ENCODE data around the gene ZNF638. TPM values are rescaled to one million over a fixed set of nuclear protein-coding genes. Genes with fewer than 3 reads are reported as not detected.

The ZNF638 gene
- total RNA-seq, 1 experiment from 2014 or later: 80.8 TPM

DNA sequence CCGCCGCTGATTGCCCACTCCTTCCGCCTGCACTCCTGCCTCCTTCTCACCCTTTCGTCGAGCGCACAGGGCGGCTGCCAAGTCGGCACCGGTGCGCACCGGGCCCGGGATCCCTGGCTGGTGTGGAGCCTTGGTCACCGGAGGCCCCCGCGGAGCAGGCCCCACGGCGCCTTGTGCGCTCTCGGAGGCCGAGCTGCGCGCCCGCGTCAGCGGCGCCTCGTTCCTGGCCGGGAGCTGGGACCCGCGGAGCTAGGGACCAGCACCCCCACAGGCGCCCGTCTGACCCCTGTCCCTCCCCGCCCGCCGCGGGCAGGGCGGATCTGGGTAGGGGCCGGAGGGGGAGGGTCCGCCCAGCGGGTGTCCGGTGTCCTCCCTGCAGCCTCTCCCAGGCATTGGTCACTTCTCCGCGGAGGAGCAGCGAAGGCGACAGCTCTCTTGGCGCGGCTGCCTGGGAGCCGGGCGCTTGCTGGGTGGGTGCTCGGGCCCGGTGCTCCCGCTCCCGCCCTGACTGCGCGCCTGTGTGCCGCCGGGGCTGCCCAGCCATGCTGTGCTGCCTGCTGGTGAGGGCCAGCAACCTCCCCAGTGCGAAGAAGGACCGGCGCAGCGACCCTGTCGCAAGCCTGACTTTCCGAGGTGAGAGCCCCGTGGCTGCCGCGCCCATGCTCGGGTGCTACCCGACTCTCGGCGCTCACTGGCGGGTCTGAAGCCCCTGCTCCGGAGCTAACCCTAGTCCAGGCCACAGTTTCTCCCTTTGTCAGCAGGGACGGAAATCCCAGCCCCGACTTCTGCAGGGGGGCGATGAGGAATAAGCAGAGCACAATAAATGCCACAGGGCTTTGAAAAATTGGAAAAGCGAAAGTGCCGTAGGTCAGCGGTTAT is 135.0 kb downstream of the ZNF638 start:
- peaks cover 3% of the 10 kb centered on the region; the same call in 1 of the 2 replicates for H3K4me1 ChIP-seq (ENCODE audit: control insufficient read depth, insufficient read depth, low read length)
- TF ChIP-seq, protein P1, sequence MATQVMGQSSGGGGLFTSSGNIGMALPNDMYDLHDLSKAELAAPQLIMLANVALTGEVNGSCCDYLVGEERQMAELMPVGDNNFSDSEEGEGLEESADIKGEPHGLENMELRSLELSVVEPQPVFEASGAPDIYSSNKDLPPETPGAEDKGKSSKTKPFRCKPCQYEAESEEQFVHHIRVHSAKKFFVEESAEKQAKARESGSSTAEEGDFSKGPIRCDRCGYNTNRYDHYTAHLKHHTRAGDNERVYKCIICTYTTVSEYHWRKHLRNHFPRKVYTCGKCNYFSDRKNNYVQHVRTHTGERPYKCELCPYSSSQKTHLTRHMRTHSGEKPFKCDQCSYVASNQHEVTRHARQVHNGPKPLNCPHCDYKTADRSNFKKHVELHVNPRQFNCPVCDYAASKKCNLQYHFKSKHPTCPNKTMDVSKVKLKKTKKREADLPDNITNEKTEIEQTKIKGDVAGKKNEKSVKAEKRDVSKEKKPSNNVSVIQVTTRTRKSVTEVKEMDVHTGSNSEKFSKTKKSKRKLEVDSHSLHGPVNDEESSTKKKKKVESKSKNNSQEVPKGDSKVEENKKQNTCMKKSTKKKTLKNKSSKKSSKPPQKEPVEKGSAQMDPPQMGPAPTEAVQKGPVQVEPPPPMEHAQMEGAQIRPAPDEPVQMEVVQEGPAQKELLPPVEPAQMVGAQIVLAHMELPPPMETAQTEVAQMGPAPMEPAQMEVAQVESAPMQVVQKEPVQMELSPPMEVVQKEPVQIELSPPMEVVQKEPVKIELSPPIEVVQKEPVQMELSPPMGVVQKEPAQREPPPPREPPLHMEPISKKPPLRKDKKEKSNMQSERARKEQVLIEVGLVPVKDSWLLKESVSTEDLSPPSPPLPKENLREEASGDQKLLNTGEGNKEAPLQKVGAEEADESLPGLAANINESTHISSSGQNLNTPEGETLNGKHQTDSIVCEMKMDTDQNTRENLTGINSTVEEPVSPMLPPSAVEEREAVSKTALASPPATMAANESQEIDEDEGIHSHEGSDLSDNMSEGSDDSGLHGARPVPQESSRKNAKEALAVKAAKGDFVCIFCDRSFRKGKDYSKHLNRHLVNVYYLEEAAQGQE (IDR thresholded peaks at IDR 0.05; ENCODE audit: insufficient read depth in 1 of 2, low read depth in 2 of 2, low read length in 1 of 2): no peak
- TF ChIP-seq POLR2AphosphoS5 (IDR thresholded peaks at IDR 0.05; ENCODE audit: low read depth, low read length) (no peak), TCF7L2 (IDR thresholded peaks at IDR 0.05; ENCODE audit: low read depth, low read length) (no peak)
- TF ChIP-seq, protein P2, sequence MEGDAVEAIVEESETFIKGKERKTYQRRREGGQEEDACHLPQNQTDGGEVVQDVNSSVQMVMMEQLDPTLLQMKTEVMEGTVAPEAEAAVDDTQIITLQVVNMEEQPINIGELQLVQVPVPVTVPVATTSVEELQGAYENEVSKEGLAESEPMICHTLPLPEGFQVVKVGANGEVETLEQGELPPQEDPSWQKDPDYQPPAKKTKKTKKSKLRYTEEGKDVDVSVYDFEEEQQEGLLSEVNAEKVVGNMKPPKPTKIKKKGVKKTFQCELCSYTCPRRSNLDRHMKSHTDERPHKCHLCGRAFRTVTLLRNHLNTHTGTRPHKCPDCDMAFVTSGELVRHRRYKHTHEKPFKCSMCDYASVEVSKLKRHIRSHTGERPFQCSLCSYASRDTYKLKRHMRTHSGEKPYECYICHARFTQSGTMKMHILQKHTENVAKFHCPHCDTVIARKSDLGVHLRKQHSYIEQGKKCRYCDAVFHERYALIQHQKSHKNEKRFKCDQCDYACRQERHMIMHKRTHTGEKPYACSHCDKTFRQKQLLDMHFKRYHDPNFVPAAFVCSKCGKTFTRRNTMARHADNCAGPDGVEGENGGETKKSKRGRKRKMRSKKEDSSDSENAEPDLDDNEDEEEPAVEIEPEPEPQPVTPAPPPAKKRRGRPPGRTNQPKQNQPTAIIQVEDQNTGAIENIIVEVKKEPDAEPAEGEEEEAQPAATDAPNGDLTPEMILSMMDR (IDR thresholded peaks at IDR 0.05): no peak
- intact Hi-C loops (cut with micrococcal nuclease; ENCODE audit: unreplicated experiment) (no loop called here), in situ Hi-C loops (cut with HindIII; ENCODE audit: low pct_unique_long_range_greater_than_20kb, low sequenced_read_pairs) (no loop called here)
- H3K27me3 ChIP-seq (ENCODE audit: control insufficient read depth, insufficient read depth, low read length): peaks cover 17% of the 10 kb centered on the region
- peak overlapping the region; percentile 48 to 76 for H3K4me3 ChIP-seq (ENCODE audit: low read depth in 2 of 2, low read length in 2 of 2)
- POLR2A ChIA-PET: interaction anchor here (0.5 kb wide), 1 partner anchor 11 kb away, joined by 3 read pairs; no protein-coding TSS in a partner anchor
- ATAC-seq (peak; percentile 82), DNase-seq (ENCODE audit: low read depth, low spot score) (no peak)
- no TSS peak for BruUV-seq (replicated peaks)
- CTCF ChIA-PET: interaction anchor here (1.2 kb wide), 1 partner anchor 44 kb away, joined by 3 read pairs; no protein-coding TSS in a partner anchor
- no peak overlapping the region for H3K27ac ChIP-seq (ENCODE audit: low read length)
- H3K9me3 ChIP-seq (ENCODE audit: control insufficient read depth, insufficient read depth, low read depth, low read length): no peaks in the 10 kb centered on the region
- no peaks in the 10 kb centered on the region for H3K36me3 ChIP-seq (ENCODE audit: control insufficient read depth, insufficient read depth, low read length)

DNA sequence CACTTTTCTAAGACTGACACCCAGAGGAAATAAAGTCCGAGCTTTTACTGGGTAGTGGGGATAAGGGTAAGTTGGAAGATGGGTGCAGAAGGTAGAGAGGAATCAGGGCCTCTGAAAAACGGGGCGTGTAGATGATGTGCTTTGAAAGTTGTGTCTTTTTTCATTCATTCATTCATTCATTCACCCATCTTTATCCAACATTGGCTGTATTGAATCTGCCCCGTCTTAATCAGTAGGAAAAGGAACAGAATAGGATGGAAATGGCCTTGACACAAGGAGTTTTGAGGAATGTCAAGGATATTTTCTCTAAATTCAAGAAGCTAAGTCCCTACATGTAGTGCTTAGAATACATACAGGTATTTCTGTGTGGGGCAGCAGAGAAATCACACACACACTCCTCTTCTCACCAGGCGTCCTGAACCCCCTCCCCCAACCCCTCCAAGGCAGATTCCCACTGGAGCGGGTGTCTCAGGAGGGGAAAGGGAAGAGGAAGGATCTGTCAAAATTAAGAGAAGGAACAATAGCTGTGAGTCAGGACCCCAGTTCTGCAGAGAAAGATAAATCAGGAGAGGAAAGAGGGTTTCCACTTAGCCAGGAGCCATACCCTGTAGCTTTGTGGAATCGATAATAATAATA is 135.7 kb downstream of the ZNF638 start:
- POLR2A ChIA-PET: no interaction called here
- TF ChIP-seq POLR2AphosphoS5 (IDR thresholded peaks at IDR 0.05; ENCODE audit: low read depth, low read length): no peak
- Histone ChIP-seq H3K4me1 (ENCODE audit: control insufficient read depth, insufficient read depth, low read length) (peaks cover 3% of the 10 kb centered on the region; the same call in 1 of the 2 replicates), H3K27ac (ENCODE audit: low read length) (no peak overlapping the region), H3K9me3 (ENCODE audit: control insufficient read depth, insufficient read depth, low read depth, low read length) (no peaks in the 10 kb centered on the region), H3K27me3 (ENCODE audit: control insufficient read depth, insufficient read depth, low read length) (peaks cover 17% of the 10 kb centered on the region), H3K36me3 (ENCODE audit: control insufficient read depth, insufficient read depth, low read length) (no peaks in the 10 kb centered on the region), H3K4me3 (ENCODE audit: low read depth in 2 of 2, low read length in 2 of 2) (peak overlapping the region; percentile 48 to 76)
- DNase-seq (ENCODE audit: low read depth, low spot score) (no peak), ATAC-seq (no peak; the same call in 1 of the 2 replicates)
- CTCF ChIA-PET: interaction anchor here (1.2 kb wide), 2 partner anchors 43 kb away, joined by 3 read pairs; no protein-coding TSS in a partner anchor
- BruUV-seq (replicated peaks): no TSS peak
- intact Hi-C loops (cut with micrococcal nuclease; ENCODE audit: unreplicated experiment) (no loop called here), in situ Hi-C loops (cut with HindIII; ENCODE audit: low pct_unique_long_range_greater_than_20kb, low sequenced_read_pairs) (no loop called here)

All from Panc1 (cell line).